ENCODE data around the gene TMEM130.

The TMEM130 gene

GRCh38 chr7:98869597-98870120, at the start of gene TMEM130:
Gene TMEM130 (minus strand): TSS chr7:98870014. CDS start chr7:98869861, 153 bp downstream.
- Histone ChIP-seq H3K9me3 (ENCODE audit: insufficient read depth, low read depth, low read length) (no peaks in the 10 kb centered on the region), H2AFZ (ENCODE audit: low read length) (no peak within 1 kb of the TSS), H3K36me3 (ENCODE audit: insufficient read depth, low read length) (no peaks in the 10 kb centered on the region), H3K4me3 (ENCODE audit: low read length, poor library complexity, severe bottlenecking) (no peak within 1 kb of the TSS), H3K9me2 (replicated peaks; ENCODE audit: low read depth, low read length) (no peaks in the 10 kb centered on the region), H3K4me1 (ENCODE audit: insufficient read depth, low read length, poor library complexity, severe bottlenecking) (no peaks in the 10 kb centered on the region), H3K27me3 (ENCODE audit: insufficient read depth, low read length, poor library complexity, severe bottlenecking) (no peaks in the 10 kb centered on the region), H4K20me1 (ENCODE audit: insufficient read depth, low read length, poor library complexity, severe bottlenecking) (no peaks in the 10 kb centered on the region), H3K79me2 (ENCODE audit: insufficient read depth, low read length) (no peaks in the 10 kb centered on the region), H3K9ac (ENCODE audit: low read depth, low read length, poor library complexity, severe bottlenecking) (no peak within 1 kb of the TSS), H3K4me2 (ENCODE audit: low read depth, low read length, poor library complexity, severe bottlenecking) (no peak within 1 kb of the TSS), H3F3A (ENCODE audit: low read depth) (no peaks in the 10 kb centered on the region)
- no peak for TF ChIP-seq EZH2phosphoT487 (IDR thresholded peaks at IDR 0.05; ENCODE audit: borderline replicate concordance)
- TF ChIP-seq CTCF (conservative IDR thresholded peaks at IDR 0.05; ENCODE audit: low read length), result no peak

- H4K20me1 ChIP-seq (ENCODE audit: insufficient read depth, low read length, poor library complexity, severe bottlenecking), result no peaks in the 10 kb centered on the region
- no peaks in the 10 kb centered on the region for H3K79me2 ChIP-seq (ENCODE audit: insufficient read depth, low read length)
- H3K4me1 ChIP-seq (ENCODE audit: insufficient read depth, low read length, poor library complexity, severe bottlenecking), result no peaks in the 10 kb centered on the region
- no peak overlapping the region for H2AFZ ChIP-seq (ENCODE audit: low read length)
- TF ChIP-seq CTCF (conservative IDR thresholded peaks at IDR 0.05; ENCODE audit: low read length) (no peak), EZH2phosphoT487 (IDR thresholded peaks at IDR 0.05; ENCODE audit: borderline replicate concordance) (no peak)
- H3K4me3 ChIP-seq (ENCODE audit: low read length, poor library complexity, severe bottlenecking), result no peak overlapping the region
- H3K9me2 ChIP-seq (replicated peaks; ENCODE audit: low read depth, low read length), result no peaks in the 10 kb centered on the region
- H3K9me3 ChIP-seq (ENCODE audit: insufficient read depth, low read depth, low read length), result no peaks in the 10 kb centered on the region
- H3K9ac ChIP-seq (ENCODE audit: low read depth, low read length, poor library complexity, severe bottlenecking), result no peak overlapping the region
- H3K27me3 ChIP-seq (ENCODE audit: insufficient read depth, low read length, poor library complexity, severe bottlenecking), result no peaks in the 10 kb centered on the region
- H3F3A ChIP-seq (ENCODE audit: low read depth), result no peaks in the 10 kb centered on the region
- peaks cover 88% of the 10 kb centered on the region; the same call in 1 of the 2 replicates for H3K36me3 ChIP-seq (ENCODE audit: insufficient read depth, low read length)
- no peak overlapping the region for H3K4me2 ChIP-seq (ENCODE audit: low read depth, low read length, poor library complexity, severe bottlenecking)
Observed at GRCh38 chr7:98917331-98917730, 47.5 kb upstream of the TMEM130 start.

GRCh38 chr7:98913612-98914011, 43.8 kb upstream of the TMEM130 start:
- Histone ChIP-seq H3K9me3 (ENCODE audit: insufficient read depth, low read depth, low read length) (no peaks in the 10 kb centered on the region), H3F3A (ENCODE audit: low read depth) (no peaks in the 10 kb centered on the region), H3K4me1 (ENCODE audit: insufficient read depth, low read length, poor library complexity, severe bottlenecking) (no peaks in the 10 kb centered on the region), H3K4me3 (ENCODE audit: low read length, poor library complexity, severe bottlenecking) (no peak overlapping the region), H3K27me3 (ENCODE audit: insufficient read depth, low read length, poor library complexity, severe bottlenecking) (no peaks in the 10 kb centered on the region), H3K79me2 (ENCODE audit: insufficient read depth, low read length) (no peaks in the 10 kb centered on the region), H3K36me3 (ENCODE audit: insufficient read depth, low read length) (peaks cover 85% of the 10 kb centered on the region; the same call in 1 of the 2 replicates), H3K4me2 (ENCODE audit: low read depth, low read length, poor library complexity, severe bottlenecking) (no peak overlapping the region), H4K20me1 (ENCODE audit: insufficient read depth, low read length, poor library complexity, severe bottlenecking) (no peaks in the 10 kb centered on the region), H3K9ac (ENCODE audit: low read depth, low read length, poor library complexity, severe bottlenecking) (no peak overlapping the region), H2AFZ (ENCODE audit: low read length) (no peak overlapping the region), H3K9me2 (replicated peaks; ENCODE audit: low read depth, low read length) (no peaks in the 10 kb centered on the region)
- TF ChIP-seq CTCF (conservative IDR thresholded peaks at IDR 0.05; ENCODE audit: low read length) (no peak), EZH2phosphoT487 (IDR thresholded peaks at IDR 0.05; ENCODE audit: borderline replicate concordance) (no peak)
